Gastrocnemius medialis (tissue), 4 donors: Measurements from ENCODE around the gene TSHR. TPM values are rescaled to one million over a fixed set of nuclear protein-coding genes. Genes with fewer than 3 reads are reported as not detected.
"Not testable (repeated sequence)": the region's sequence is repeated elsewhere in the genome, so short reads cannot be mapped to it uniquely, and the experiment has no call there.

ENCODE experiments used
- ATAC-seq, 2 donors: fragments of 150-250 bp; one replicate each; pipeline ENCODE4 v1.9.1; 2016
- DNase-seq, 2 donors: peaks; one replicate each; pipeline ENCODE4 v3.0.0-alpha.2; 2019
- H3K27ac ChIP-seq, 4 donors: fragments of 200-600 bp; sonication (generic); 1 replicate in 1 of 4; 2 replicates in 3 of 4; pipeline ENCODE4 v1.5.1; 2016 to 2018; ENCODE audit warnings: mild to moderate bottlenecking in 2 of 4, moderate library complexity in 1 of 4
- H3K27me3 ChIP-seq, 3 donors: fragments of 200-600 bp; sonication (generic) in 2 of 3; 1 replicate in 1 of 3; 2 replicates in 2 of 3; pipeline versions ENCODE4 v1.5.1 to v1.6.0; 2016 to 2019; ENCODE audit warnings: mild to moderate bottlenecking in 1 of 3, moderate library complexity in 1 of 3
- H3K36me3 ChIP-seq, 2 donors: fragments of 200-600 bp; sonication (generic) in 1 of 2; one replicate each; pipeline ENCODE4 v1.5.1; 2017 to 2018
- H3K4me1 ChIP-seq, 2 donors: fragments of 200-600 bp; sonication (generic) in 1 of 2; one replicate each; pipeline ENCODE4 v1.5.1; 2016 to 2017; ENCODE audit warnings: mild to moderate bottlenecking in 2 of 2
- H3K4me3 ChIP-seq, 4 donors: fragments of 200-600 bp; sonication (generic) in 3 of 4; 1 replicate in 1 of 4; 2 replicates in 3 of 4; pipeline ENCODE4 v1.5.1; 2016 to 2019; ENCODE audit warnings: mild to moderate bottlenecking in 2 of 4
- H3K9me3 ChIP-seq, 3 donors: fragments of 200-600 bp; sonication (generic) in 2 of 3; 1 replicate in 1 of 3; 2 replicates in 2 of 3; pipeline ENCODE4 v1.5.1; 2016 to 2019
- CTCF ChIP-seq, 5 experiments: fragments of 450-650 bp in 3 of 5; fragments of 200-600 bp in 2 of 5; sonication (generic) in 2 of 5; IDR thresholded peaks in 4 of 5; conservative IDR thresholded peaks in 1 of 5; 1 replicate in 4 of 5; 2 replicates in 1 of 5; pipeline ENCODE4 v1.5.1; 2016 to 2019; ENCODE audit warnings: antibody characterized with exemption in 5 of 5, mild to moderate bottlenecking in 3 of 5, moderate library complexity in 3 of 5
- POLR2A ChIP-seq, 2 donors: fragments of 450-650 bp; IDR thresholded peaks; one replicate each; pipeline ENCODE4 v1.6.1; 2017; ENCODE audit warnings: antibody characterized with exemption in 2 of 2, mild to moderate bottlenecking in 2 of 2, moderate library complexity in 2 of 2
- in situ Hi-C, 4 donors: fragments of 200-750 bp; cut with MboI; loops; one replicate each; pipeline versions ENCODE4 v1.15.0 to v1.8.0; 2017; ENCODE audit warnings: low sequenced_read_pairs in 4 of 4
- intact Hi-C: fragments of 100-400 bp; cut with DNase I; formaldehyde crosslinking; loops from one replicate; pipeline ENCODE4 v1.15.1; 2023; ENCODE audit warnings: low total_unique reads
- total RNA-seq, 4 donors: library from RNA; depleted of rRNA; stranded (reverse); fragments of >200 nt; gene quantifications; one replicate each; pipeline versions ENCODE4 v1.1.0 to v1.2.3, GENCODE V29; 2016

The TSHR gene
- total RNA-seq, 4 donors from 2014 or later, result not detected

GRCh38 chr14:81105378-81105777 is 150.0 kb downstream of the TSHR start:
- H3K36me3 ChIP-seq, result no peaks in the 10 kb centered on the region
- in situ Hi-C loops, result no loop called here
- TF ChIP-seq POLR2A (IDR thresholded peaks at IDR 0.05) (no peak), CTCF (IDR thresholded peaks at IDR 0.05 in 4 of 5, conservative IDR thresholded peaks at IDR 0.05 in 1 of 5) (no peak)
- H3K27ac ChIP-seq, result no peak overlapping the region
- intact Hi-C loops, result no loop called here
- no peak for ATAC-seq
- no peak overlapping the region for H3K4me3 ChIP-seq
- no peaks in the 10 kb centered on the region for H3K9me3 ChIP-seq
- no peak for DNase-seq
- no peaks in the 10 kb centered on the region for H3K27me3 ChIP-seq
- H3K4me1 ChIP-seq, result no peaks in the 10 kb centered on the region

- intact Hi-C loops, result no loop called here
- DNase-seq (no peak), ATAC-seq (no peak)
- in situ Hi-C loops, result no loop called here
- TF ChIP-seq POLR2A (IDR thresholded peaks at IDR 0.05), result no peak
- TF ChIP-seq CTCF (IDR thresholded peaks at IDR 0.05 in 4 of 5, conservative IDR thresholded peaks at IDR 0.05 in 1 of 5), result no peak
- H3K27me3 ChIP-seq, result no peaks in the 10 kb centered on the region
- no peaks in the 10 kb centered on the region for H3K4me1 ChIP-seq
- no peak overlapping the region for H3K27ac ChIP-seq
- H3K4me3 ChIP-seq, result no peak overlapping the region
- no peaks in the 10 kb centered on the region for H3K36me3 ChIP-seq
- H3K9me3 ChIP-seq, result no peaks in the 10 kb centered on the region
Observed at GRCh38 chr14:81105961-81106360, 150.5 kb downstream of the TSHR start.

GRCh38 chr14:81110186-81110585 is 154.8 kb downstream of the TSHR start:
- Histone ChIP-seq H3K4me3 (no peak overlapping the region), H3K27me3 (no peaks in the 10 kb centered on the region), H3K36me3 (no peaks in the 10 kb centered on the region), H3K4me1 (no peaks in the 10 kb centered on the region), H3K9me3 (no peaks in the 10 kb centered on the region), H3K27ac (no peak overlapping the region)
- TF ChIP-seq CTCF (IDR thresholded peaks at IDR 0.05 in 4 of 5, conservative IDR thresholded peaks at IDR 0.05 in 1 of 5), result no peak
- no peak for TF ChIP-seq POLR2A (IDR thresholded peaks at IDR 0.05)
- intact Hi-C loops (no loop called here), in situ Hi-C loops (no loop called here)
- no peak for DNase-seq
- ATAC-seq, result no peak

- Histone ChIP-seq H3K36me3 (no peaks in the 10 kb centered on the region), H3K4me3 (no peak overlapping the region), H3K9me3 (no peaks in the 10 kb centered on the region), H3K4me1 (no peaks in the 10 kb centered on the region), H3K27me3 (no peaks in the 10 kb centered on the region), H3K27ac (no peak overlapping the region)
- ATAC-seq, result no peak
- in situ Hi-C loops, result no loop called here
- no peak for DNase-seq
- intact Hi-C loops, result no loop called here
- TF ChIP-seq CTCF (IDR thresholded peaks at IDR 0.05 in 4 of 5, conservative IDR thresholded peaks at IDR 0.05 in 1 of 5) (no peak), POLR2A (IDR thresholded peaks at IDR 0.05) (no peak)
Observed at GRCh38 chr14:81113176-81113575, 157.8 kb downstream of the TSHR start.

- DNase-seq, H3K27me3 ChIP-seq, H3K36me3 ChIP-seq, H3K9me3 ChIP-seq, in situ Hi-C loops, H3K4me1 ChIP-seq, intact Hi-C loops, H3K4me3 ChIP-seq, ATAC-seq, H3K27ac ChIP-seq: not testable (repeated sequence)
Observed at GRCh38 chr14:81113945-81114820, 158.8 kb downstream of the TSHR start.
